ENCODE data around the gene GPC5. TPM values are rescaled to one million over a fixed set of nuclear protein-coding genes. Genes with fewer than 3 reads are reported as not detected.

The GPC5 gene
- total RNA-seq, 2 donors from 2014 or later, result 0.83 to 1.3 TPM

DNA sequence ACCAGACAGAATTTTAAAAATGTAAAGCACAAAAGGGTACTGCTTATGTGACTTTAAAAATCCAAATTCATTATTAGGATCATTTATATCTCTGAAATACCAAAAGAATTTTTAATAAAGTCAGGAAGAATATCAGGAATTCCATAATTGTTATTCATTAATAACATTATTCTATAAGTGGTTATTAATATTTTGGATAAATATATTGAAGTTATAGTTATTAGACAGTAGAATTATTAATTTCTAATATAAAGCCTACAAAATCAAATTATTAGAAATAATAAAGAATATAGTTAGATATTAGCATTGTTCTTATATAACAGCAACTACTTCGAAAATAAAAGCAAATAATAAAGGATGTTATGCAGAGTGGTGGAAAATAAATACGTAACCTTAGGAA, 105.8 kb downstream of the GPC5 start:
- TF ChIP-seq, protein P1, sequence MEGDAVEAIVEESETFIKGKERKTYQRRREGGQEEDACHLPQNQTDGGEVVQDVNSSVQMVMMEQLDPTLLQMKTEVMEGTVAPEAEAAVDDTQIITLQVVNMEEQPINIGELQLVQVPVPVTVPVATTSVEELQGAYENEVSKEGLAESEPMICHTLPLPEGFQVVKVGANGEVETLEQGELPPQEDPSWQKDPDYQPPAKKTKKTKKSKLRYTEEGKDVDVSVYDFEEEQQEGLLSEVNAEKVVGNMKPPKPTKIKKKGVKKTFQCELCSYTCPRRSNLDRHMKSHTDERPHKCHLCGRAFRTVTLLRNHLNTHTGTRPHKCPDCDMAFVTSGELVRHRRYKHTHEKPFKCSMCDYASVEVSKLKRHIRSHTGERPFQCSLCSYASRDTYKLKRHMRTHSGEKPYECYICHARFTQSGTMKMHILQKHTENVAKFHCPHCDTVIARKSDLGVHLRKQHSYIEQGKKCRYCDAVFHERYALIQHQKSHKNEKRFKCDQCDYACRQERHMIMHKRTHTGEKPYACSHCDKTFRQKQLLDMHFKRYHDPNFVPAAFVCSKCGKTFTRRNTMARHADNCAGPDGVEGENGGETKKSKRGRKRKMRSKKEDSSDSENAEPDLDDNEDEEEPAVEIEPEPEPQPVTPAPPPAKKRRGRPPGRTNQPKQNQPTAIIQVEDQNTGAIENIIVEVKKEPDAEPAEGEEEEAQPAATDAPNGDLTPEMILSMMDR (IDR thresholded peaks at IDR 0.05), result no peak
- no peaks in the 10 kb centered on the region for H3K36me3 ChIP-seq
- DNase-seq (ENCODE audit: low spot score), result no peak
- no peak overlapping the region for H3K4me3 ChIP-seq
- H3K9me3 ChIP-seq, result peaks cover 0 to 9% of the 10 kb centered on the region in 2 donors
- no peaks in the 10 kb centered on the region for H3K27me3 ChIP-seq
- H3K27ac ChIP-seq, result no peak overlapping the region
- no peaks in the 10 kb centered on the region for H3K4me1 ChIP-seq

DNA sequence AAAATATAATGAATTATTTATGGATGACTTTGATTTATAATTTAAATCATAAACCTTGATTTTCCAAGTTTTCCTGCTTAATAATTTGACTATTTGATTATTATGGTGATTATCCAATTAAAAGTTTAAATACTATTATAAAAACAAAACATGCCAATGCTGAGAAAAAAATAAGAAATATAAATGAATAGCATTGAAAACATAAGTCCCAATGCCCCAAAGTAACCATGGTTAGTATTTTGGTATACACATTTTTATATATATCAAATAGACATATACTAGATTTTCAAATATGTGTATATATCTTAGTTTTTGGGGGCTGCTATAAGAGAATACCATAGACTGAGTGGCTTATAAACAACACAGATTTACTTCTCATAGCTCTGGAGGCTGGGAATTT, 108.3 kb downstream of the GPC5 start:
- H3K36me3 ChIP-seq, result no peaks in the 10 kb centered on the region
- H3K4me1 ChIP-seq, result no peaks in the 10 kb centered on the region
- DNase-seq (ENCODE audit: low spot score), result no peak
- TF ChIP-seq, protein P1 (IDR thresholded peaks at IDR 0.05), result no peak
- peaks cover 0 to 9% of the 10 kb centered on the region in 2 donors for H3K9me3 ChIP-seq
- H3K27ac ChIP-seq, result no peak overlapping the region
- no peak overlapping the region for H3K4me3 ChIP-seq
- H3K27me3 ChIP-seq, result no peaks in the 10 kb centered on the region

DNA sequence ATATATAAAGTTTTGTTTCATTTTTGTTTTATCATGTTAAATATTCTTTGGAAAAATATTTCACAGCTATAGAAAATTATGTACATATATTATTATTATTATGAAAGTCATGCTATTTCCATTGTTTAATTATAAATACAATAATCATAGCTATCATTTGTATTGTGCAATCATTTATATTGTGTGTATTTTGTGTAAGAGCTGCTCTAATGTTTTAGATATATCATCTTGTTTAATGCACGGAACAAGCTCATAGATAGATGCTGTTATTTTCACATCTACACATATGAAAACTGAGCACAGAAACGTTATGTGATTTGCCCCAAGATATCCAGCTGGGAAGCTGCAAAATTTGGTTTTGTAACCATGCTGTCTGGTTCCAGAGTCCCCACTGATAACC, 111.6 kb downstream of the GPC5 start:
- TF ChIP-seq, protein P1 (IDR thresholded peaks at IDR 0.05), result no peak
- Histone ChIP-seq H3K27me3 (no peaks in the 10 kb centered on the region), H3K4me3 (no peak overlapping the region), H3K27ac (no peak overlapping the region), H3K9me3 (no peaks in the 10 kb centered on the region), H3K4me1 (no peaks in the 10 kb centered on the region), H3K36me3 (no peaks in the 10 kb centered on the region)
- DNase-seq (ENCODE audit: low spot score), result no peak

DNA sequence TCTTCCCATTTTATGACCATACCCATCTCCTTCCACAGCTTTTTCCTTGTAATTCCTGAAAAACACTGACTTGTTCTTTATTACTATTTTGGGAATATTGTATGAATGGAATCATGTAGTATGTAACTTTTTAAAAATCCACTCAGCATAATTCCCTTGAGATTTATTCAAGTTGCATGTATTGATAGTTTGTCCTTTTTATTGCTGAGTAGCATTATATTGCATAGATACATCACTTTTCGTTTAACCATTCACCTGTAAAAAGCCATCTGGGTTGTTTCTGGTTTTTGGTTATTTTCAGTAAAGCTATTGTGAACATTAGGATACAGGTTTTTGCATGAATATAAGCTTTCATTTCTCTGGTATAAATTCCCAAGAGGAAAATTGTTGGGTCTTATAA, 115.4 kb downstream of the GPC5 start:
- no peaks in the 10 kb centered on the region for H3K9me3 ChIP-seq
- no peaks in the 10 kb centered on the region for H3K4me1 ChIP-seq
- H3K36me3 ChIP-seq, result no peaks in the 10 kb centered on the region
- DNase-seq (ENCODE audit: low spot score), result no peak
- H3K27ac ChIP-seq, result no peak overlapping the region
- H3K4me3 ChIP-seq, result no peak overlapping the region
- TF ChIP-seq, protein P1 (IDR thresholded peaks at IDR 0.05), result no peak
- H3K27me3 ChIP-seq, result no peaks in the 10 kb centered on the region

DNA sequence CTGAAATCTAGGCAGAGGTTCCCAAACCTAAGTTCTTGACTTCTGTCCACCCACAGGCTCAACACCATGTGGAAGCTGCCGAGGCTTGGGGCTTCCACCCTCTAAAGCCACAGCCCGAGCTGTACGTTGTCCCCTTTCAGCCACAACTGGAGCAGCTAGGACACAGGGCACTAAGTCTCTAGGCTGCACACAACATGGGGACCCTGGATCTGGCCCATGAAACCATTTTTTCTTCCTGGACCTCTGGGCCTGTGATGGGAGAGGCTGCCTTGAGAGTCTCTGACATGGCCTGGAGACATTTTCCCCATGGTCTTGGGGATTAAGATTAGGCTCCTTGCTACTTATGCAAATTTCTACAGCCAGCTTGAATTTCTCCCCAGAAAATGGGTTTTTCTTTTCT, 118.4 kb downstream of the GPC5 start:
- H3K36me3 ChIP-seq, result no peaks in the 10 kb centered on the region
- no peaks in the 10 kb centered on the region for H3K27me3 ChIP-seq
- H3K27ac ChIP-seq, result no peak overlapping the region
- no peak for DNase-seq (ENCODE audit: low spot score)
- no peak overlapping the region for H3K4me3 ChIP-seq
- TF ChIP-seq, protein P1 (IDR thresholded peaks at IDR 0.05), result no peak
- H3K9me3 ChIP-seq, result no peaks in the 10 kb centered on the region
- no peaks in the 10 kb centered on the region for H3K4me1 ChIP-seq

DNA sequence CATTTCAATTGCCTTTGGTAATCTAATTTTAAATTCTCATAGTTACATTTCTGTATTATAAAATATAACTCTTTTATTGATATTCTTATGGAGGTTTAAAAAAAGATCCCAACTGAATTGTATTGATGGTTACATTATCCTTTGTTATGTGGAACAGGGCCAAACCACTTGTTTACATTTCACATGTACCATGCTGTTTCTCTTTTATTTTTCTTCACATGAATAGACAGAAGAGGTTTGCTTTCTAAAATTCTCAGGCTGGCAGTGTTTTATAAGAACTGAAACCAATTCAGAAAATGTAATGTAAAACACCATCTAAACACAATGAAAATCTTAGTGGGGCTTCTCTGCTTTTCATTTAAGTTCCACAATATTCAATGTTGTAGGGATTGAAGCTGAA, 122.5 kb downstream of the GPC5 start:
- no peak for DNase-seq (ENCODE audit: low spot score)
- Histone ChIP-seq H3K4me1 (no peaks in the 10 kb centered on the region), H3K4me3 (no peak overlapping the region), H3K27me3 (no peaks in the 10 kb centered on the region), H3K36me3 (no peaks in the 10 kb centered on the region), H3K9me3 (no peaks in the 10 kb centered on the region), H3K27ac (no peak overlapping the region)
- TF ChIP-seq, protein P1 (IDR thresholded peaks at IDR 0.05), result no peak

Measured in right atrium auricular region (tissue), 2 donors.